A549 (cell line): ENCODE data around the gene IL6R.

Experiments used
- HMGXB4 ChIP-seq: fragments of 250-450 bp; sonication (Bioruptor Pico); IDR thresholded peaks from 2 replicates; pipeline ENCODE4 v1.5.0; 2021; ENCODE audit warnings: mild to moderate bottlenecking, moderate library complexity, borderline replicate concordance
- HOXB5 ChIP-seq: fragments of 250-450 bp; sonication (Bioruptor Pico); IDR thresholded peaks from 2 replicates; pipeline ENCODE4 v1.5.0; 2020; ENCODE audit warnings: mild to moderate bottlenecking, moderate library complexity
- KDM1A ChIP-seq: fragments of 200-600 bp; sonication (generic); IDR thresholded peaks from 2 replicates; pipeline ENCODE4 v1.6.1; 2016; ENCODE audit warnings: low read depth, mild to moderate bottlenecking
- MYC ChIP-seq: IDR thresholded peaks from 2 replicates; pipeline ENCODE4 v1.6.1; 2012; ENCODE audit warnings: mild to moderate bottlenecking, inconsistent platforms, low read length, improper control_type of control experiment, borderline replicate concordance
- RAD21 ChIP-seq, 2 experiments: fragments of >200 bp in 1 of 2; sonication (Bioruptor Twin) in 1 of 2; formaldehyde crosslinking in 1 of 2; IDR thresholded peaks in 1 of 2; conservative IDR thresholded peaks in 1 of 2; 2 replicates in 1 of 2; 3 replicates in 1 of 2; pipeline ENCODE4 v1.6.1; 2012 to 2018; ENCODE audit warnings: inconsistent platforms in 1 of 2
- RFX5 ChIP-seq: fragments of 450-650 bp; IDR thresholded peaks from 2 replicates; pipeline ENCODE4 v1.7.1; 2014; ENCODE audit warnings: antibody characterized with exemption, mild to moderate bottlenecking, moderate library complexity
- TF ChIP-seq, protein P1 (sequence below): fragments of 450-650 bp; IDR thresholded peaks from 2 replicates; pipeline ENCODE4 v1.6.1; 2014; ENCODE audit warnings: antibody characterized with exemption
- TF ChIP-seq, protein P2 (sequence below): fragments of >200 bp; sonication (Bioruptor Twin); formaldehyde crosslinking; IDR thresholded peaks from 3 replicates; pipeline ENCODE4 v1.5.1; 2016

- TF ChIP-seq, protein P1, sequence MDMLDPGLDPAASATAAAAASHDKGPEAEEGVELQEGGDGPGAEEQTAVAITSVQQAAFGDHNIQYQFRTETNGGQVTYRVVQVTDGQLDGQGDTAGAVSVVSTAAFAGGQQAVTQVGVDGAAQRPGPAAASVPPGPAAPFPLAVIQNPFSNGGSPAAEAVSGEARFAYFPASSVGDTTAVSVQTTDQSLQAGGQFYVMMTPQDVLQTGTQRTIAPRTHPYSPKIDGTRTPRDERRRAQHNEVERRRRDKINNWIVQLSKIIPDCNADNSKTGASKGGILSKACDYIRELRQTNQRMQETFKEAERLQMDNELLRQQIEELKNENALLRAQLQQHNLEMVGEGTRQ: no peak
- TF ChIP-seq, protein P2, sequence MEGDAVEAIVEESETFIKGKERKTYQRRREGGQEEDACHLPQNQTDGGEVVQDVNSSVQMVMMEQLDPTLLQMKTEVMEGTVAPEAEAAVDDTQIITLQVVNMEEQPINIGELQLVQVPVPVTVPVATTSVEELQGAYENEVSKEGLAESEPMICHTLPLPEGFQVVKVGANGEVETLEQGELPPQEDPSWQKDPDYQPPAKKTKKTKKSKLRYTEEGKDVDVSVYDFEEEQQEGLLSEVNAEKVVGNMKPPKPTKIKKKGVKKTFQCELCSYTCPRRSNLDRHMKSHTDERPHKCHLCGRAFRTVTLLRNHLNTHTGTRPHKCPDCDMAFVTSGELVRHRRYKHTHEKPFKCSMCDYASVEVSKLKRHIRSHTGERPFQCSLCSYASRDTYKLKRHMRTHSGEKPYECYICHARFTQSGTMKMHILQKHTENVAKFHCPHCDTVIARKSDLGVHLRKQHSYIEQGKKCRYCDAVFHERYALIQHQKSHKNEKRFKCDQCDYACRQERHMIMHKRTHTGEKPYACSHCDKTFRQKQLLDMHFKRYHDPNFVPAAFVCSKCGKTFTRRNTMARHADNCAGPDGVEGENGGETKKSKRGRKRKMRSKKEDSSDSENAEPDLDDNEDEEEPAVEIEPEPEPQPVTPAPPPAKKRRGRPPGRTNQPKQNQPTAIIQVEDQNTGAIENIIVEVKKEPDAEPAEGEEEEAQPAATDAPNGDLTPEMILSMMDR: no peak
- TF ChIP-seq HMGXB4: no peak
- TF ChIP-seq RAD21 (conservative IDR thresholded peaks at IDR 0.05 in 1 of 2, IDR thresholded peaks at IDR 0.05 in 1 of 2): no peak
- TF ChIP-seq KDM1A: no peak
- no peak for TF ChIP-seq HOXB5
- TF ChIP-seq RFX5: no peak
- no peak for TF ChIP-seq MYC
These were observed 1.7 kb downstream of the IL6R start for GRCh38 chr1:154406886-154407197.
